Activated CD8-positive, alpha-beta memory T cell treated with anti-CD3 and anti-CD28 coated beads, Interleukin-2, amount 50 U/mL, for 24 hours (primary cell): ENCODE results near the gene MTHFD1L.

Experiments
- DNase-seq: peaks from one replicate; pipeline ENCODE4 v3.0.0-alpha.2; 2020; ENCODE audit errors: extremely low read depth

Gene MTHFD1L

GRCh38 chr6:150991487-150991886, 126.0 kb downstream of the MTHFD1L start:
- no peak for DNase-seq

- DNase-seq = no peak
Observed at GRCh38 chr6:150992262-150992661, 126.8 kb downstream of the MTHFD1L start.

DNA sequence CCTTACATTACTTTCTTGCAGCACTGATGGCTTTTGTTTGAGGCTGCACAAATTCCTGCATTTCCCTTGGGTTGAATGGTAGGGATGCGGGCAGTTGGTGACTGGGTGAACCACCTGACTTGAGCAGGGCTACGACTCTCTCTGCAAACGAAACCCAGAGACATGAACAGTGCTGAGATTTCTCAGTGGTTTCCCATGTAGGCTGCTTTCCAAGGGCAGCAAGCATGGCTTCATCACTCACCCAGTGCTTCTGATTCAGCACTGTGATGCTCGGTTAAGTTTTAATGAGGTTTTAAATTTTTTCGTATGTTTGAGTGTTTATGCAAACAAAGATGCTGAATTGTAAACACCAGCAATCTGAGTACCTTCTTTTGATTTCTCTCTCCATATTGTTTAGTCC, 127.2 kb downstream of the MTHFD1L start:
- DNase-seq = no peak

- DNase-seq = no peak
Observed at GRCh38 chr6:150993253-150993652, 127.8 kb downstream of the MTHFD1L start.

GRCh38 chr6:150994026-150994425, 128.5 kb downstream of the MTHFD1L start:
- no peak for DNase-seq

- DNase-seq = no peak
Observed at GRCh38 chr6:150996968-150997367, 131.5 kb downstream of the MTHFD1L start.

- no peak for DNase-seq
Observed at GRCh38 chr6:150999107-150999506, 133.6 kb downstream of the MTHFD1L start.

GRCh38 chr6:150999576-150999975, 134.1 kb downstream of the MTHFD1L start:
- DNase-seq = no peak

- no peak for DNase-seq
Observed at GRCh38 chr6:151001387-151002056, 136.0 kb downstream of the MTHFD1L start.

GRCh38 chr6:151002057-151002450, 136.6 kb downstream of the MTHFD1L start:
- no peak for DNase-seq

DNA sequence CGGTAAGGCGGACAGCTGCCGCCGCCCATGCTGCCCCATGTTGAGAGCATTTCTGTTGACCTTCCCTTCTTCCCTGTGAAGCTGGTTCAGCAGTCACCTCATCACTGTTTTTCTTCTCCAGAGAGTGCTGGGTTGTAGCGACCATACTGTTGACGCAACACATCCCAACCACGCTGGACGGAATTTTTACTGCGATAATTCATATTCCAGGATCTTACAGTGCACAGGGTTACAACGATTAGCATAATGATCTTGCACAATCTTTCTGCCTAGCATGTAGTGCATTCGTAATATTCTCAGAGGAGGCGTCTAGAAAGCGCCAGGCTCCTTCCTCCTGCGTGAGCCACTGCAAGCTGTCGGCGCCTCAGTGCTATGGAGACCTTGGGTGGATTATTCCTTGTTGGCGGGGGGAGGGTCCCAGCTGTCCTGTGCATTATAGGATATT, 137.0 kb downstream of the MTHFD1L start:
- DNase-seq = no peak

DNA sequence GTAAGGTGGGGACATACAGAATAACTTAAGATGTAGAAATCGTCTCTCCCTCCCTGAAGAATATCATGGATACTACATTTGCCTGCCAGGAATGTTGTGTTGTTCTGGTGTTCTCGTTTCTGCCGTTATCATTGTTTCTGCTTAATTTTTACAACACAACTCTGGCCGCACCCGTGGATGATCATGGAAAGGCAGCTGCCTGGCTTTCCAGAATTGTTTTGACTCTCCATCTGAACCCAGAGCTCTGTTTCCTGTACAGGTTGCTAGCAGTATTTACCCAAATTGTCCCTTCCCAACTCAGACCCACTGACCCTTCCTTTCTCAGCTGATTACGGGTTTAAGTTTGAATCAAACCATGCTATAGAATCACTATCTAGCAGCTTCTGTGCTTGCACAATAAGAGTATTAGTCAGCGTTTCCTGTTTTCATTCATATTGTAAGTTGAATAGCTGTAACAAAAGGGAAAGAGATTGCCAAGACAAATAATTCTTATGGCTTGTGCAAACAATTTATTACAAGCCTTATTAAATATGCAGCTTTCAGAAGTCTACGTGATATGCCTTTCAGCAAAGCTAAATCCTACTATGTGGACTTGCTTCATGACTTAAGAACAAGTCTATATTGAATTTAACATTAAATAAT, 139.0 kb downstream of the MTHFD1L start:
- no peak for DNase-seq

DNA sequence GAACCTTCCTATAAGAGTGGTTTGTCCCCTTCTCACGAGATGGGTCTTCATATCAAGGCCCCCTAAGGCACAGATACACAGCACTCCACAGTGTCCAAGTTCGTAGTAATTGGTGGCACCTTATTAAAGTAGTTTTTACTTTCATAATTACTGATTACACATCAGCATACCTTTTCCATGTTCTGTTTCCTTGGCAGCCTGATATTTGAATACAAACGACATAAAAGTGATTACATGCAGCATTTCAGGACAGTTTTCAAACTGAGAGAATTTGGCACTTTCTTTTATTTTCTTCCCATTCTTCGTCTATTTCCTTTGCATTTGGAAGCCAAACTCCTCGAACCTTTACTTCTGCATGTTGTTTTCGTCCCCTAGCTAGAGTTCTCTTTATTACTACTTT, 139.7 kb downstream of the MTHFD1L start:
- no peak for DNase-seq

DNA sequence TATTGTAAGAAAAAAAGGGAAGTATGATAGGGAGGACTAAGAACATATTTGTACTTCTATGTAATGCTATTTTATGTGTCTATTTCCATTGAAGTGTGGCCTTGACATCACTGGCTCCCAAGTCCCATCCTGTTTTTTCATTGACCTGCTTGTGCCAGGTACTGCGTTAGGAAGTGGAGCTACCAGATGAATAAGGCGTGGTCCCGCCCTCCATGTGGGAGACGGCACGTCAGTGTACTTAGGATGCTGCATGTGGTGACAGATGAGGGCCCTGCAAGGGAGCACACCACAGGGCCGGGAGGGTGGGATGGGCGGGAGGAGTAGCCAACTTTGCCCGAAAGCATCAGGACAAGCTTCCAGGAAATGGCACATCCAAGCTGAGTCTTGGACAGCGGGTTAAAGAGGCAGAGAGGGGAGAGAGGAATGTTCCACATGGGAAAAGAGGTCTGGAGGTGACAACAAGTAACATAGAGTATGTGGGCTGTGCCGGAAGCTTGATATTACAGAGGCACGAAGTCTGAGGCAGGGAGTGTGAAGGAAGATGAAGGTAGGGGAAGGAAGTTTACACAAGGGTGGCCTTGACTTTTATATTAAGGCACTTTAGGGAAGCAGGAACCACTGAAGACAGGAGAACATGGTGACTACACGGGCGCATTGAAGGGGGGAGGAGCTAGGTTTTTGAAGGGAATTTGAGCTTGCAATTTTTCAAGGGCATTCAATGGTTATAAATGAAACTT, 140.6 kb downstream of the MTHFD1L start:
- no peak for DNase-seq

DNA sequence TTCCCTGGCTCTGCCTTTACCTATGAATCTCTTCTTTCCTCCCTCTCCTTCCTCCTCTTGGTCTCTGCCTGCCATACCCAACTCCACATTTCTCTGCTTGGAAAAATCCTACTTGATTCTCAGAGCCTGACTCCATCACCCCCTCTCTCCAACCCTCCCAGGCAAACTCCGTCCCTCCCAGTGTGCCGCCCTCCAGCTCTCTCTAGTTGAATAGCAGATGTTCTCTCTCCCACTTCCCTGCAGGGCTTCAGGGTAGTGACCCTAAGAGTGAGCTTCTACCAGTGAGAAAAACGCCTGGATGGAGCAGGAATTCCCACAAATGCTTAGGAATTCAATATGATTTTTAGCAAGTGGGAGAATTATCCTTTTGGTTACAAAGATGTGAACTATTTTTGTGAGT, 141.6 kb downstream of the MTHFD1L start:
- DNase-seq = no peak

DNA sequence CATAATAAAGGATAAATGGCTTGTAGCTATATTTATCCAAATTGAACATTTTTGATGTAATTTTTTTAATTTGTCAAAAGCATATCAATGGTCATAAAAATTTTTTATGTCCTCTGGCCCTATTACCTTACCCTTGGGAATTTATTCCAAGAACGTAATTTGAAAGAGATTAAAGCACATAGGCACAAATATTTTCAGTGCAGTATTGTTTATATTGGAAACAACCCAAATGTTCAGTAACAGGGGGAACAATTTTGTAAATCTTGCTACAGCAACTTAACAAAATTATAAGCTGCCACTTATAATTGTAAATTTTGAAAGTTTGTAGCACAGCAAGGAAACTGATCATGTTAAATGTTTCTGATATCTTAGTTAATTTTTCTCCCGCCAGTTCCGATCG, 142.4 kb downstream of the MTHFD1L start:
- no peak for DNase-seq

- no peak for DNase-seq
Observed at GRCh38 chr6:151008425-151008824, 142.9 kb downstream of the MTHFD1L start.

GRCh38 chr6:151009576-151009975, 144.1 kb downstream of the MTHFD1L start:
- no peak for DNase-seq

- no peak for DNase-seq
Observed at GRCh38 chr6:151010071-151010470, 144.6 kb downstream of the MTHFD1L start.

- DNase-seq = no peak
Observed at GRCh38 chr6:151012321-151013294, 147.1 kb downstream of the MTHFD1L start.

DNA sequence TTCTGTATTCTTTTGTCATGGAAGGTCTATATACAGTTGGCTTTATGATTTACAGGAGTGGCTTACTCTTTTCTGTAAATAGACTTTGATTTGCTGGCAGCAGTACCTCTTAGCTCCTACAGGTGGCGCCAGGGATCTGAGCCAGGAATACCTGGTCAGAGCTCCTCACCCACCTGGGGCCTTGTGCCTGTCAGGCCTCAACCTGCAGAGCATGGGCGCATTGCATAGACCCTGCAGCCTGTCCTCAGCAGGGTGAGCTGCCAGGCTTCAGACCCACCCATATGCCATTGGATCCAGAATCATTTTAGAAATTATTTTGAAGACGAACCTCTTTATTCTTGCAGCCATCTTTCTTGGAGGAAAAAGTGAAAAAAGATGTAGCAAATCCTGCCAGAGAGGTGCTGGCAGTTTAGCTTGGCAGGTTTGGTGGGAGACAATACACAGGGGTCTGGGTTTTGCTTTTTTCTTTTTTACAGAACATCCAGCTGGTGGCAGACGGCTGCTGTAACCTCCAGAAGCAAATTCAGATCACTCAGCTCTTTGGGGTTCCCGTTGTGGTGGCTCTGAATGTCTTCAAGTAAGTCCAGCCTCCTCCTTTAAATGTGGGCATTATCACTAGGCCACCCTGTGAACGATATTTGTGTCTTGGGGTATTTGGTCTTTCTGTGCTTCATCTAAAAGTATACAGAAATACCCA, 149.1 kb downstream of the MTHFD1L start:
- peak; percentile 21 for DNase-seq
